HG02623 (cell line): ENCODE data around the gene HOXC6.

Experiments used
- ATAC-seq: cut with Tn5 transposase; IDR thresholded peaks from one replicate; pipeline ENCODE4 v1.9.1; 2021; ENCODE audit warnings: moderate library complexity; ENCODE audit not compliant: unreplicated experiment

Gene HOXC6

GRCh38 chr12:54051874-54052437 lies 23.7 kb downstream of the HOXC6 start:
- no peak for ATAC-seq

DNA sequence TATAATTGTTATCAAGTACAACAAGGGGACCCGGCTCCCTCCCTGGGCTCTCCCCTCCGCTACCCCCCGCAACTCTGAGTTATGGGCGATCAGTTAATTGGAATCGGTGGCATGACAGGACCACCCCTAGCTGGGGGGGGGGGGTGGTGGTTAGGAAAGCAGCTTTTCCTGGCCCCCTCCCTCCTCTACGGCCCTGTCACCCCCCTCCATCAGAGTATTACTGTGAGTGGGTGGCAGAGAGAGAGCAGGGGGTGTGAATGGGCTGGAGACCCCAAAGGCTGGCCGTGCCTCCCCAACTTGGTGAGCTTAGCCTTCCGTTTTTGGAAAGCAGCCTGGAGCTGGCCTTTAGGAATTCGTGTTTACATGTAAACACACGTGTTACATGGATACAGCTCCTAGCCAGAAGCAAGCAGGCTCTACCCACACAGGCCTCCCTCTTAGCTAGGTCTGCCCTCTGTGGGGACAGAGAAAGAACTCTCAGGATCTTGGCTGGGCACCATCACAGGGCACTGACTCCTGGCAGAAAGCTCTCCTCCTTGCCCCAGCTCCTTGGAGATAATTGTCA lies 24.3 kb downstream of the HOXC6 start:
- no peak for ATAC-seq

- peak; percentile 53 for ATAC-seq
Measured at GRCh38 chr12:54053003-54053750, 24.9 kb downstream of the HOXC6 start.

DNA sequence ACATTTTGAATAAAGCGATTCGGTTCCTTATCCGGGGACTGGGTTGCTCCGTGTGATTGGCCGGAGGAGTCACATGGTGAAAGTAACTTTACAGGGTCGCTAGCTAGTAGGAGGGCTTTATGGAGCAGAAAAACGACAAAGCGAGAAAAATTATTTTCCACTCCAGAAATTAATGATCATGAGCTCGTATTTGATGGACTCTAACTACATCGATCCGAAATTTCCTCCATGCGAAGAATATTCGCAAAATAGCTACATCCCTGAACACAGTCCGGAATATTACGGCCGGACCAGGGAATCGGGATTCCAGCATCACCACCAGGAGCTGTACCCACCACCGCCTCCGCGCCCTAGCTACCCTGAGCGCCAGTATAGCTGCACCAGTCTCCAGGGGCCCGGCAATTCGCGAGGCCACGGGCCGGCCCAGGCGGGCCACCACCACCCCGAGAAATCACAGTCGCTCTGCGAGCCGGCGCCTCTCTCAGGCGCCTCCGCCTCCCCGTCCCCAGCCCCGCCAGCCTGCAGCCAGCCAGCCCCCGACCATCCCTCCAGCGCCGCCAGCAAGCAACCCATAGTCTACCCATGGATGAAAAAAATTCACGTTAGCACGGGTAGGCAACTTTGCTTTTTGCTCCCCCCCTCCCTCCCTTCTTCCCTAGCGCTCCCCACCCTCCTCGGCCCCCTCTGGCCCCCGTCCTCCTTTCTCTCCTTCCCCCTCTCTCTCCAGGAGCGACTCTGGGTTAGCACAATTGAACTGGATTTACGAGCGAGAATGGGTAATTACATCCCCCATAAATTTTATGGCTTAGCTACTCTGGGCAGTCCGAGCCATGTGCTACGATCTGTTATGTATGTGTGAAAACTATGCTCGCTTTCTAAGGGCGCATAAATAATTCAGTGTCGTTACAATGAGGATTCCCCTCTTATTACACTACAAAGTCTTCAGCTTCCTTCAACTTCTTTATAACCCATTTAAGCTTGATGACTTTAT lies 25.8 kb downstream of the HOXC6 start, which contains the start of gene HOXC4:
Gene HOXC4, plus strand, starts transcription at position 85 of the 991 bp plus-strand sequence. Its CDS starts 88 bp downstream, at position 173.
- no peak for ATAC-seq

GRCh38 chr12:54054742-54055194 lies 26.5 kb downstream of the HOXC6 start:
- ATAC-seq: no peak

DNA sequence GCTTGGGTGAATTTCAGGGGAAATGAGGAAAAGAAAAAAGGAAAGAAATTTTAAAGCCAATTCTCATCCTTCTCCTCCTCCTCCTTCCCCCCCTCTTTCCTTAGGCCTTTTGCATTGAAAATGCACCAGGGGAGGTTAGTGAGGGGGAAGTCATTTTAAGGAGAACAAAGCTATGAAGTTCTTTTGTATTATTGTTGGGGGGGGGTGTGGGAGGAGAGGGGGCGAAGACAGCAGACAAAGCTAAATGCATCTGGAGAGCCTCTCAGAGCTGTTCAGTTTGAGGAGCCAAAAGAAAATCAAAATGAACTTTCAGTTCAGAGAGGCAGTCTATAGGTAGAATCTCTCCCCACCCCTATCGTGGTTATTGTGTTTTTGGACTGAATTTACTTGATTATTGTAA lies 27.3 kb downstream of the HOXC6 start:
- ATAC-seq: no peak

- ATAC-seq: no peak
Measured at GRCh38 chr12:54056110-54056509, 27.9 kb downstream of the HOXC6 start.

- no peak for ATAC-seq
Measured at GRCh38 chr12:54058128-54058768, 30.0 kb downstream of the HOXC6 start.

DNA sequence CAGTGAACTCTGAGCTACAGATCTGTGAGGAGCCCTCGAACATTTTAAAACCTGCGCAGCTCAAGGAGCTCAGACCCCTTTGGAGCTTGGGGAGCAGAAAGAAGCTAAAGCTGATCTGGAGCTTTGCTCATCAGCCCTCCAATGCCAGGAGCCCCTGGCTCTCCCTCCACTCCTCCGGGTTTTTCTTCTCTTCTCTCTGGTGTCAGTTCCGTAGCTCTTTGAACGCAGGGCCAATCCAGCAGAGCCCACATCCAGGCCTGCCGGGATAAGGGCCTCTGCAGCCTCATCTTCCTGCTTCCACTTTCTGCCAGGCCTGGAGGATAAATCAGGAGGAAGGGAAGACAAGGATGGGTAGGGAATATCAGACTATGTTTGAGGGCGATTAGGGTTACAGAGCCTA lies 31.4 kb downstream of the HOXC6 start:
- ATAC-seq: no peak

GRCh38 chr12:54060174-54060974 lies 32.1 kb downstream of the HOXC6 start:
- no peak for ATAC-seq

- no peak for ATAC-seq
Measured at GRCh38 chr12:54060975-54061778, 32.9 kb downstream of the HOXC6 start.

- no peak for ATAC-seq
Measured at GRCh38 chr12:54065677-54066076, 37.4 kb downstream of the HOXC6 start.

- no peak for ATAC-seq
Measured at GRCh38 chr12:54066408-54066807, 38.2 kb downstream of the HOXC6 start.

GRCh38 chr12:54068418-54069070 lies 40.3 kb downstream of the HOXC6 start:
- no peak for ATAC-seq

GRCh38 chr12:54071942-54072341 lies 43.7 kb downstream of the HOXC6 start:
- ATAC-seq: no peak

DNA sequence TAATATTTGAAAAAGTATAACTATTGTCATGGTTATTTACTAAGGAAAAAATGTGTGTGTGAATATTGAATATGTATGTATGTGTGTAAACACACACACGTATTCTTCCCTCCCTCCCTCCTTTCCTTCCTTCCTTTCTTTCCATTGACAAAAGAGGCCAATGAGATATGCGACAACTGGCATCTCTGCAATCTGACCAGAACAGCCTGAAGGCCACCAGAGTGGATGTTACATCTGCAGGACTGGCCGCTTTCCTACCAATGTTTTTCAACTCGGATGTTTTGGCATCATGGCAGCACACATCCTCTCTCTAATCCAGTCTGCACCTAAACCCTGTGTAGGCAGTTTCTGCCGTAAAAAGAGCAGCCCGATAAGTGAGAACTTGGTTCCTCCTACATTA lies 46.1 kb downstream of the HOXC6 start:
- no peak for ATAC-seq

DNA sequence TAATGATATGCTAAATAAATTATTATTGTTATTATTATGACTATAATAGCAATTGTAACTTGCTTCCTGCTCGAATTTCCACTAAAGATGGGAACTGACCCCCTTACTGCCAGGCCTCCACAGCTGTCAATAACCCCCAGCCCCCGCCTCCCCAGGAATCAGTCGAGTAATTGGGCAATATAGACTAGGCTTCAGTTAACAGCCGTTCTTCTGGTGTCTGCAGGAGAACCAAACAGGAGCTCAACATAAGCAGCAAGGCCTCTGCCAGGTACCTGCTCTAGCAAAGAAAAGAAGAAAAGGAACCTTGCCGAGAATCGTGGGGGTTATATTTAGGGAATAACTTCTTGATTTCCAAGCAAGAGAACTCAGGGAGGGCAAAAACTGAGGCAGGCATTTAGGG lies 47.2 kb downstream of the HOXC6 start:
- ATAC-seq: no peak

DNA sequence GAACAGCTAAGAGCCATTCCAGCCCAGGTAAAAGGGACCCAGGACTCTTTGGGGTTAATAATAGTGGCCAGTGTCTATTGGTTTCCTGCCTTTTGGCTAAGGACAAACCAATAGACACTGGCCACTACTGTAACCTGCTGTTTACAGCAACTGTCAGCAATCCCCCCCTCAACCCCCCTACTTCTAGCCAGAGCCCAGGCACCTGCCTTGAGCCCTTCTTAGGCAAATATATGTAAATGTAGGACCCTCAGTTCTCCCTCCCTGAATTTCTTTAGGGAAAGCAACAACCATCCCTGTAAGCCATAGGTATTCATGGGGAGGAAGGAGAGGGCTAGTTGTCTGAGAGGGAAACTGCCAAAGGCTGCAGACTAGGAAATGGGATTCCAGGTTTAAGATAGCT lies 47.7 kb downstream of the HOXC6 start:
- no peak for ATAC-seq
